GM12892 (cell line): ENCODE measurements around the gene MSANTD1.

Source experiments
- POLR2A ChIP-seq: IDR thresholded peaks from 2 replicates; pipeline ENCODE4 v1.6.1; 2011; ENCODE audit warnings: low read depth, low read length, control low read depth
- POLR2AphosphoS5 ChIP-seq: IDR thresholded peaks from 2 replicates; pipeline ENCODE4 v1.6.1; 2011; ENCODE audit warnings: low read depth, low read length, control low read depth
- TAF1 ChIP-seq: IDR thresholded peaks from 2 replicates; pipeline ENCODE4 v1.6.1; 2011; ENCODE audit warnings: low read depth, mild to moderate bottlenecking, control low read depth, low read length, borderline replicate concordance

DNA sequence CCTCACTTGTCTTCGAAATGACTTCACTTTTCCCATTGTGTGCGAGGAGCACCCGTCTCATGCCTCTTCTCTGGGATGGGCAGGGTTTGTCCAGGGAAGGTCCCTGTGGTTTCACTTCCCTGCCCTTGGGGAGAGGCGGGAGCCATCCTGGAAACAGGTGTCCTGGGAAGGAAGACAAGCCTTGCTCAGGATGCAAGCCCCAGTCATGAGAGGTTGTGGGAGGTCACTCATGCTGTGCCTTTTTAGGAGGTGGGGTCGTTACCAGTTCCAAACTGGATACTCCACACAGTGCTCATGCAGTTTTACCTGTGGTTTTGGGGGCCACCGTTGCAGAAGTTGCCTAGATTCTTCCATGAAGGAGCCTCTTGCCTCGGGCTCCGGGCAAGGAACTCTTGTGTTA, 47.7 kb downstream of the MSANTD1 start:
- TF ChIP-seq POLR2A: no peak
- TF ChIP-seq POLR2AphosphoS5: no peak
- no peak for TF ChIP-seq TAF1
